PC-9 (cell line): ENCODE measurements around the gene ELMO1. TPM values are rescaled to one million over a fixed set of nuclear protein-coding genes. Genes with fewer than 3 reads are reported as not detected.

Source experiments
- BruUV-seq: library from RNA; stranded (reverse); fragments of 400-500 nt; replicated peaks from 2 replicates; lab custom pipeline; 2021; lab: Mats Ljungman, UMichigan
- CTCF ChIA-PET: fragments of 300-600 bp; sonication (Branson Sonifier 250); formaldehyde crosslinking; loops from one replicate; lab custom pipeline; 2022; ENCODE audit warnings: antibody characterized with exemption; lab: Charles Lee
- POLR2A ChIA-PET: fragments of 300-600 bp; sonication (Branson Sonifier 250); formaldehyde crosslinking; loops from one replicate; lab custom pipeline; 2022; ENCODE audit warnings: antibody characterized with exemption; ENCODE audit not compliant: unreplicated experiment; lab: Charles Lee
- DNase-seq, 2 experiments: peaks; one replicate each; pipeline versions ENCODE4 v3.0.0 to v3.0.0-alpha.2; 2015 to 2022; ENCODE audit warnings: mixed read lengths in 1 of 2
- H2AFZ ChIP-seq: fragments of 200-600 bp; sonication (generic); 2 replicates; pipeline ENCODE4 v1.8.1; 2017; ENCODE audit warnings: antibody characterized with exemption
- H3F3A ChIP-seq: fragments of 200-600 bp; sonication (generic); 2 replicates; pipeline ENCODE4 v1.8.1; 2017; ENCODE audit warnings: antibody characterized with exemption, mild to moderate bottlenecking, low read depth; ENCODE audit not compliant: insufficient read depth
- H3K27ac ChIP-seq: fragments of 200-600 bp; sonication (generic); 2 replicates; pipeline ENCODE4 v1.6.1; 2016; ENCODE audit warnings: mixed run types
- H3K27me3 ChIP-seq: fragments of 200-600 bp; sonication (generic); 2 replicates; pipeline ENCODE4 v1.6.1; 2016; ENCODE audit warnings: low read depth, mixed run types; ENCODE audit not compliant: insufficient read depth
- H3K36me3 ChIP-seq: fragments of 200-600 bp; sonication (generic); 2 replicates; pipeline ENCODE4 v1.6.1; 2016; ENCODE audit warnings: low read depth, mixed run types
- H3K4me1 ChIP-seq: fragments of 200-600 bp; sonication (generic); replicated peaks from 2 replicates; pipeline ENCODE4 v1.6.1; 2016; ENCODE audit warnings: mixed run types; ENCODE audit not compliant: insufficient read depth
- H3K4me2 ChIP-seq: fragments of 200-600 bp; sonication (generic); 2 replicates; pipeline ENCODE4 v1.6.1; 2017; ENCODE audit warnings: mixed run types
- H3K4me3 ChIP-seq: fragments of 200-600 bp; sonication (generic); 2 replicates; pipeline ENCODE4 v1.6.1; 2016; ENCODE audit warnings: mixed run types
- H3K79me2 ChIP-seq: fragments of 200-600 bp; sonication (generic); 2 replicates; pipeline ENCODE4 v1.6.1; 2017; ENCODE audit warnings: low read depth, mixed run types
- H3K9me2 ChIP-seq: fragments of 200-600 bp; sonication (generic); 2 replicates; pipeline ENCODE4 v1.8.1; 2017; ENCODE audit warnings: mild to moderate bottlenecking; ENCODE audit not compliant: insufficient read depth
- H3K9me3 ChIP-seq: fragments of 200-600 bp; sonication (generic); 2 replicates; pipeline ENCODE4 v1.8.1; 2016; ENCODE audit warnings: low read depth; ENCODE audit not compliant: insufficient read depth
- H4K20me1 ChIP-seq: fragments of 200-600 bp; sonication (generic); 2 replicates; pipeline ENCODE4 v1.8.1; 2017; ENCODE audit not compliant: insufficient read depth
- CTCF ChIP-seq: fragments of 200-600 bp; sonication (generic); conservative IDR thresholded peaks from 2 replicates; pipeline ENCODE4 v1.6.1; 2017; ENCODE audit warnings: mixed run types, antibody characterized with exemption, mild to moderate bottlenecking, moderate library complexity
- EZH2 ChIP-seq: fragments of 200-600 bp; sonication (generic); IDR thresholded peaks from 2 replicates; pipeline ENCODE4 v1.8.0; 2017; ENCODE audit warnings: antibody characterized with exemption, low read depth
- intact Hi-C: fragments of 100-400 bp; cut with micrococcal nuclease; formaldehyde crosslinking; loops from one replicate; pipeline ENCODE4 v1.10.0; 2022; ENCODE audit not compliant: unreplicated experiment
- total RNA-seq: library from RNA; stranded (reverse); gene quantifications from 2 replicates; pipeline ENCODE4 v1.2.3, GENCODE V29; 2021

The ELMO1 gene
- total RNA-seq, 1 experiment from 2014 or later = 4.8 TPM

DNA sequence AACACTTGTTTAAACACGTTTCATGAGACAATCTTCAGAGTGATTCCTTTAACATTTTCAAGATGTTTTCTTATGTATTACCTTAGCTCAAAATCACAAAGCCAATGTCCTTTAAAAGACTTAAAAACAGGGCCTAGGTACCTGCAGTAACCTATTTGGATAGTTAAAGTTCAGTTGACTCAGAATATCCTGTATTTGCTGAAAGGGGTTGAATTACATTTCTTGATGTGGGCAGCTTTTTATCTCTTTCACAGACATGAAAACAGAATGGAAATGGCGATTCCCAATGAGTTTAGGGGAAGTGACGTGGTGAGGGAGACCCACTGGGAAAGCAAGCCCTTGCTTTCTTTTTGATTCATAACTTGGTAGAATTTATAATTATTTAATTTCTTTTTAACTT is 400.0 kb downstream of the ELMO1 start:
- Histone ChIP-seq H2AFZ (no peak overlapping the region), H3K4me3 (no peak overlapping the region), H3K9me3 (no peaks in the 10 kb centered on the region), H3K36me3 (no peaks in the 10 kb centered on the region), H3F3A (no peaks in the 10 kb centered on the region), H3K27ac (no peak overlapping the region), H3K27me3 (peaks cover 19% of the 10 kb centered on the region), H3K4me2 (no peak overlapping the region), H3K4me1 (no peaks in the 10 kb centered on the region), H3K79me2 (no peaks in the 10 kb centered on the region), H4K20me1 (no peaks in the 10 kb centered on the region), H3K9me2 (no peaks in the 10 kb centered on the region)
- BruUV-seq = no TSS peak
- CTCF ChIA-PET = no interaction called here
- POLR2A ChIA-PET = no interaction called here
- TF ChIP-seq EZH2 = no peak
- TF ChIP-seq CTCF = no peak
- no peak for DNase-seq
- intact Hi-C loops = no loop called here

- H4K20me1 ChIP-seq = no peaks in the 10 kb centered on the region
- ChIA-PET POLR2A (no interaction called here), CTCF (no interaction called here)
- intact Hi-C loops = no loop called here
- no peak overlapping the region for H3K4me3 ChIP-seq
- no peak overlapping the region for H2AFZ ChIP-seq
- BruUV-seq = no TSS peak
- TF ChIP-seq CTCF (no peak), EZH2 (no peak)
- H3K27ac ChIP-seq = no peak overlapping the region
- H3F3A ChIP-seq = no peaks in the 10 kb centered on the region
- H3K9me2 ChIP-seq = no peaks in the 10 kb centered on the region
- H3K4me2 ChIP-seq = 0 out of 2 replicates have a peak overlapping the region, but pooled peaks have one; percentile 10
- peaks cover 27% of the 10 kb centered on the region for H3K27me3 ChIP-seq
- peak in 1 of 2 experiments; percentile 58 for DNase-seq
- no peaks in the 10 kb centered on the region for H3K79me2 ChIP-seq
- H3K9me3 ChIP-seq = no peaks in the 10 kb centered on the region
- no peaks in the 10 kb centered on the region for H3K4me1 ChIP-seq
- no peaks in the 10 kb centered on the region for H3K36me3 ChIP-seq
Observed at GRCh38 chr7:37047260-37047659, 401.4 kb downstream of the ELMO1 start.

GRCh38 chr7:37046531-37047079 is 402.1 kb downstream of the ELMO1 start:
- Histone ChIP-seq H2AFZ (no peak overlapping the region), H3K9me3 (no peaks in the 10 kb centered on the region), H3K9me2 (no peaks in the 10 kb centered on the region), H4K20me1 (no peaks in the 10 kb centered on the region), H3F3A (no peaks in the 10 kb centered on the region), H3K27ac (no peak overlapping the region), H3K79me2 (no peaks in the 10 kb centered on the region), H3K27me3 (peaks cover 30% of the 10 kb centered on the region), H3K36me3 (no peaks in the 10 kb centered on the region), H3K4me1 (no peaks in the 10 kb centered on the region), H3K4me3 (no peak overlapping the region), H3K4me2 (0 out of 2 replicates have a peak overlapping the region, but pooled peaks have one; percentile 10)
- CTCF ChIA-PET = no interaction called here
- POLR2A ChIA-PET = no interaction called here
- no TSS peak for BruUV-seq
- DNase-seq = no peak
- TF ChIP-seq CTCF (no peak), EZH2 (no peak)
- intact Hi-C loops = no loop called here
